ENCODE measurements around the gene FOXB2.

Gene FOXB2

DNA sequence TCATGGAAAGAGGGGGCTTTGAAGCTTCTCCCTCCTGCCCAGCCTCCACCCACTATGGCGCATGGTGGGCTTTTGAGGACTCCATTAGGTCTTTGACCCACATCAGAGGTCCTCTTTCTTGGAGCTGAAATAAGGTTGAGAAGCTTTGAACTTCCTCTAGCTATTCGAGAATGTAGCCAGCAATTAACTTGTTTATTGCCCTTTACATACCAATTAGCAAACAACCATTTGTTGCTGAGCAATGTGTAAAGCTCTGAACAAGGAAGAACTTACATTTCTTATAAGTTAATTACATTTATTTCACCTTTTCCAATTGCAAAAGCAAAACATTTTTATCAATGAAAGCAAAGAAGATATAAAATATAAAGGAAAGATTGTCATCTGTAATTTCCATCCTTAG lies 30.5 kb upstream of the FOXB2 start:
- H3K36me3 ChIP-seq (ENCODE audit: insufficient read depth, low read length): no peaks in the 10 kb centered on the region
- DNase-seq: no peak
- H3K4me1 ChIP-seq (ENCODE audit: insufficient read depth, low read length): no peaks in the 10 kb centered on the region
- H3K9me3 ChIP-seq (ENCODE audit: insufficient read depth, low read length, severe bottlenecking): no peaks in the 10 kb centered on the region
- no peak for TF ChIP-seq EZH2 (IDR thresholded peaks at IDR 0.05; ENCODE audit: borderline replicate concordance, low read depth, low read length, severe bottlenecking)
- TF ChIP-seq, protein P1, sequence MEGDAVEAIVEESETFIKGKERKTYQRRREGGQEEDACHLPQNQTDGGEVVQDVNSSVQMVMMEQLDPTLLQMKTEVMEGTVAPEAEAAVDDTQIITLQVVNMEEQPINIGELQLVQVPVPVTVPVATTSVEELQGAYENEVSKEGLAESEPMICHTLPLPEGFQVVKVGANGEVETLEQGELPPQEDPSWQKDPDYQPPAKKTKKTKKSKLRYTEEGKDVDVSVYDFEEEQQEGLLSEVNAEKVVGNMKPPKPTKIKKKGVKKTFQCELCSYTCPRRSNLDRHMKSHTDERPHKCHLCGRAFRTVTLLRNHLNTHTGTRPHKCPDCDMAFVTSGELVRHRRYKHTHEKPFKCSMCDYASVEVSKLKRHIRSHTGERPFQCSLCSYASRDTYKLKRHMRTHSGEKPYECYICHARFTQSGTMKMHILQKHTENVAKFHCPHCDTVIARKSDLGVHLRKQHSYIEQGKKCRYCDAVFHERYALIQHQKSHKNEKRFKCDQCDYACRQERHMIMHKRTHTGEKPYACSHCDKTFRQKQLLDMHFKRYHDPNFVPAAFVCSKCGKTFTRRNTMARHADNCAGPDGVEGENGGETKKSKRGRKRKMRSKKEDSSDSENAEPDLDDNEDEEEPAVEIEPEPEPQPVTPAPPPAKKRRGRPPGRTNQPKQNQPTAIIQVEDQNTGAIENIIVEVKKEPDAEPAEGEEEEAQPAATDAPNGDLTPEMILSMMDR (IDR thresholded peaks at IDR 0.05; ENCODE audit: borderline replicate concordance, extremely low read depth, low read length, poor library complexity, severe bottlenecking): no peak
- H3K4me2 ChIP-seq (ENCODE audit: insufficient read depth, low read length): no peak overlapping the region
- no peaks in the 10 kb centered on the region for H4K20me1 ChIP-seq (ENCODE audit: insufficient read depth, low read length)
- H3K27ac ChIP-seq (ENCODE audit: low read length): no peak overlapping the region
- H3K27me3 ChIP-seq (ENCODE audit: insufficient read depth, low read length, poor library complexity): peaks cover 4% of the 10 kb centered on the region
- H3K4me3 ChIP-seq (ENCODE audit: low read depth in 1 of 2, low read length in 2 of 2): no peak overlapping the region
- no peak overlapping the region for H3K9ac ChIP-seq (ENCODE audit: low read depth, low read length)
- no peaks in the 10 kb centered on the region for H3K79me2 ChIP-seq (ENCODE audit: insufficient read depth, low read length)
- H2AFZ ChIP-seq (ENCODE audit: low read depth, low read length): no peak overlapping the region
- no peak for ATAC-seq (ENCODE audit: insufficient read depth, low read depth)

DNA sequence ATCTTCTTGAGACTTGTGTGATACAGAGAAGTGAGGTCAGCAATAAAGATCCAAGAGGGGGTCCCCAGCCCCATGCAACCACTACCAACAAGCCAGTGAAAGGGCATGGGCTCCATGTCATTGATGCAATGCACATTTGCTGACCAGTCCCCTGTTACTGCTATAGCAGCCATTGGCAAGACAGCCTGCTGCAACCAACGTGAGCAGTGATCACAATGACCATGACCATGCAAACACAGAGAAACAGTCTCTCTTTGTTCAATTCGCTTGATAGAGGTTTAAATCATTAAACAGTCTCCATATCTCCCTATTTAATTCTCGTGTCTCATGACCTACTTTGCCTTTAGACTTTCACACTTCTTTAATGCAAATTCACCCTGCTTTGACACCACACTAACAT lies 30.0 kb upstream of the FOXB2 start:
- H3K4me1 ChIP-seq (ENCODE audit: insufficient read depth, low read length): no peaks in the 10 kb centered on the region
- H3K27me3 ChIP-seq (ENCODE audit: insufficient read depth, low read length, poor library complexity): peaks cover 4% of the 10 kb centered on the region
- H3K27ac ChIP-seq (ENCODE audit: low read length): no peak overlapping the region
- no peak overlapping the region for H2AFZ ChIP-seq (ENCODE audit: low read depth, low read length)
- no peaks in the 10 kb centered on the region for H3K36me3 ChIP-seq (ENCODE audit: insufficient read depth, low read length)
- H3K9ac ChIP-seq (ENCODE audit: low read depth, low read length): no peak overlapping the region
- no peak overlapping the region for H3K4me3 ChIP-seq (ENCODE audit: low read depth in 1 of 2, low read length in 2 of 2)
- TF ChIP-seq, protein P1 (IDR thresholded peaks at IDR 0.05; ENCODE audit: borderline replicate concordance, extremely low read depth, low read length, poor library complexity, severe bottlenecking): no peak
- TF ChIP-seq EZH2 (IDR thresholded peaks at IDR 0.05; ENCODE audit: borderline replicate concordance, low read depth, low read length, severe bottlenecking): no peak
- no peak overlapping the region for H3K4me2 ChIP-seq (ENCODE audit: insufficient read depth, low read length)
- ATAC-seq (ENCODE audit: insufficient read depth, low read depth): no peak
- DNase-seq: no peak
- no peaks in the 10 kb centered on the region for H3K9me3 ChIP-seq (ENCODE audit: insufficient read depth, low read length, severe bottlenecking)
- no peaks in the 10 kb centered on the region for H3K79me2 ChIP-seq (ENCODE audit: insufficient read depth, low read length)
- H4K20me1 ChIP-seq (ENCODE audit: insufficient read depth, low read length): no peaks in the 10 kb centered on the region

DNA sequence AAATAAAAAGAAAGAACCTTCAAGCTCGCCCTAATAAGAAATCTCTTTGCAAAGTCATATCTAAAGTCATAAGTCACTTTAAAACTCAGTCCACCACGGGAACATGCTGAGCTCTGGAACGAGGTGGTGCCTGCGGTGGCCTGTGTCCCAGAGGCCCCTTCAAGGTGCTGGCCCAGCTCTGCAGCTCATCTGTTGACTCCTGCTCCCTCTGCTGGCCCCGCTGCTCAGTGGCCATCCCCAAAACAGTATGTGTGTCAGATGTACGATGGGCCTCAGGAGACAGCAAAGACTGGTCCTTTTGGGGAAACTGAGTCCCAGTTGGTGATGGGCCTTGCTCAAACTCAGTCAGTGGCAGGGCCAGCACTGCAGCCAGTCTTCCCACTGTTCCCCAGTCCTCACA lies 22.8 kb upstream of the FOXB2 start:
- no peaks in the 10 kb centered on the region for H3K36me3 ChIP-seq (ENCODE audit: insufficient read depth, low read length)

More for the DNA sequence above, 22.8 kb upstream of the FOXB2 start:
- DNase-seq (no peak), ATAC-seq (ENCODE audit: insufficient read depth, low read depth) (no peak)
- TF ChIP-seq, protein P1 (IDR thresholded peaks at IDR 0.05; ENCODE audit: borderline replicate concordance, extremely low read depth, low read length, poor library complexity, severe bottlenecking): peak; percentile 30
- no peak for TF ChIP-seq EZH2 (IDR thresholded peaks at IDR 0.05; ENCODE audit: borderline replicate concordance, low read depth, low read length, severe bottlenecking)
- Histone ChIP-seq H3K9ac (ENCODE audit: low read depth, low read length) (no peak overlapping the region), H3K27me3 (ENCODE audit: insufficient read depth, low read length, poor library complexity) (no peaks in the 10 kb centered on the region), H3K4me3 (ENCODE audit: low read depth in 1 of 2, low read length in 2 of 2) (no peak overlapping the region), H3K79me2 (ENCODE audit: insufficient read depth, low read length) (no peaks in the 10 kb centered on the region), H3K4me2 (ENCODE audit: insufficient read depth, low read length) (no peak overlapping the region), H3K4me1 (ENCODE audit: insufficient read depth, low read length) (no peaks in the 10 kb centered on the region), H2AFZ (ENCODE audit: low read depth, low read length) (no peak overlapping the region), H3K9me3 (ENCODE audit: insufficient read depth, low read length, severe bottlenecking) (no peaks in the 10 kb centered on the region), H3K27ac (ENCODE audit: low read length) (no peak overlapping the region), H4K20me1 (ENCODE audit: insufficient read depth, low read length) (no peaks in the 10 kb centered on the region)
